Retinal pigment epithelial cell (primary cell): Measurements from ENCODE around the gene ALDH6A1.

ENCODE experiments used
- DNase-seq: peaks from one replicate; pipeline ENCODE4 v3.0.0-alpha.2; 2010; ENCODE audit warnings: low read depth
- H3K4me3 ChIP-seq: 2 replicates; pipeline ENCODE4 v1.5.1; 2011; ENCODE audit warnings: mild to moderate bottlenecking, low read length, control low read depth, moderate library complexity
- CTCF ChIP-seq: conservative IDR thresholded peaks from 2 replicates; pipeline ENCODE4 v1.5.1; 2011; ENCODE audit warnings: low read depth, low read length, control low read depth, inconsistent platforms

The ALDH6A1 gene

GRCh38 chr14:74048281-74048680 is 36.0 kb downstream of the ALDH6A1 start:
- peak; percentile 11 for TF ChIP-seq CTCF
- DNase-seq, result no peak
- no peak overlapping the region for H3K4me3 ChIP-seq

GRCh38 chr14:74045522-74045921 is 38.7 kb downstream of the ALDH6A1 start:
- no peak overlapping the region for H3K4me3 ChIP-seq
- DNase-seq, result no peak
- TF ChIP-seq CTCF, result no peak

GRCh38 chr14:74042296-74042695 is 42.0 kb downstream of the ALDH6A1 start:
- no peak for TF ChIP-seq CTCF

GRCh38 chr14:74038020-74038859 is 46.0 kb downstream of the ALDH6A1 start:
- no peak overlapping the region for H3K4me3 ChIP-seq
- TF ChIP-seq CTCF, result peak; percentile 60
- peak; percentile 23 for DNase-seq

More at GRCh38 chr14:74042296-74042695, 42.0 kb downstream of the ALDH6A1 start:
- DNase-seq, result no peak
- H3K4me3 ChIP-seq, result no peak overlapping the region

- no peak for TF ChIP-seq CTCF
- no peak overlapping the region for H3K4me3 ChIP-seq
- DNase-seq, result no peak
These were observed 48.7 kb downstream of the ALDH6A1 start for GRCh38 chr14:74035556-74035955.

- DNase-seq, result no peak
- TF ChIP-seq CTCF, result no peak
- no peak overlapping the region for H3K4me3 ChIP-seq
These were observed 49.7 kb downstream of the ALDH6A1 start for GRCh38 chr14:74034572-74034971.

GRCh38 chr14:74029136-74029535 is 55.1 kb downstream of the ALDH6A1 start:
- H3K4me3 ChIP-seq, result no peak overlapping the region
- TF ChIP-seq CTCF, result no peak
- DNase-seq, result no peak
